ENCODE data around the gene ATP5F1D. TPM values are rescaled to one million over a fixed set of nuclear protein-coding genes. Genes with fewer than 3 reads are reported as not detected.
A peak's percentile ranks its signal among the peaks of the same experiment; 100 is the strongest.

The ATP5F1D gene
- total RNA-seq, 1 experiment from 2014 or later: 179 TPM

GRCh38 chr19:1254530-1255185 lies 13.1 kb downstream of the ATP5F1D start:
- Histone ChIP-seq H3K56ac (ENCODE audit: insufficient read length, low read depth, low read length) (no peak overlapping the region), H3K27me3 (ENCODE audit: insufficient read depth, low read length) (no peaks in the 10 kb centered on the region), H3K23me2 (ENCODE audit: insufficient read length, low read depth, low read length, poor library complexity, severe bottlenecking) (peaks cover 12% of the 10 kb centered on the region), H3K4me1 (ENCODE audit: insufficient read depth, low read length) (no peaks in the 10 kb centered on the region; the same call in 1 of the 2 replicates), H4K5ac (ENCODE audit: insufficient read length, low read depth, low read length) (no peak overlapping the region), H3K9ac (ENCODE audit: extremely low read depth, insufficient read length, low read length) (no peak overlapping the region), H3K4me2 (ENCODE audit: insufficient read depth, insufficient read length, low read length) (no peak overlapping the region), H2AFZ (ENCODE audit: low read length) (no peak overlapping the region), H3K9me3 (ENCODE audit: control insufficient read depth, low read depth, low read length) (no peaks in the 10 kb centered on the region), H3T11ph (ENCODE audit: low read length) (no peak overlapping the region), H3K14ac (ENCODE audit: insufficient read depth, low read length) (no peak overlapping the region), H4K91ac (ENCODE audit: insufficient read length, low read depth, low read length) (no peak overlapping the region), H3K79me1 (ENCODE audit: insufficient read depth, low read depth, low read length, poor library complexity, severe bottlenecking) (no peaks in the 10 kb centered on the region), H2BK120ac (ENCODE audit: low read depth, low read length, poor library complexity, severe bottlenecking) (no peak overlapping the region), H3K18ac (ENCODE audit: insufficient read length, low read depth, low read length) (no peak overlapping the region), H3K23ac (ENCODE audit: insufficient read length, low read depth, low read length) (no peak overlapping the region), H2BK5ac (ENCODE audit: insufficient read length, low read length) (no peak overlapping the region), H4K20me1 (ENCODE audit: control insufficient read depth, insufficient read depth, insufficient read length) (no peaks in the 10 kb centered on the region), H3K4ac (ENCODE audit: low read depth, low read length) (no peak overlapping the region), H3K27ac (ENCODE audit: insufficient read length, low read depth, low read length) (no peak overlapping the region), H2BK15ac (ENCODE audit: low read depth, low read length) (no peak overlapping the region), H2BK20ac (ENCODE audit: low read depth, low read length, poor library complexity, severe bottlenecking) (no peak overlapping the region), H4K8ac (replicated peaks; ENCODE audit: insufficient read length, low read depth, low read length) (no peak overlapping the region), H2BK12ac (ENCODE audit: insufficient read length, low read depth, low read length) (no peak overlapping the region), H2AK5ac (ENCODE audit: insufficient read length, low read length) (no peak overlapping the region), H3K79me2 (ENCODE audit: insufficient read depth, low read length) (peaks cover 11% of the 10 kb centered on the region; the same call in 1 of the 2 replicates)
- no peak for DNase-seq
- Mint-ChIP-seq H3K36me3 (ENCODE audit: insufficient read depth in 1 of 3, low read depth in 3 of 3) (peaks cover 25 to 68% (median 55%) of the 10 kb centered on the region in 3 experiments; a peak in 6 of 7 replicates), H3K9me3 (no peaks in the 10 kb centered on the region; a peak in 1 of 5 replicates), H3K4me1 (peaks cover 22 to 40% of the 10 kb centered on the region in 2 experiments), H3K4me3 (peak overlapping the region in 1 of 2 experiments; percentile 62; a peak in 2 of 5 replicates), H3K27me3 (ENCODE audit: low read depth) (no peaks in the 10 kb centered on the region), H3K27ac (peak overlapping the region; percentile 44 to 89 (median 70); a peak in 4 of 7 replicates)
- TF ChIP-seq CTCF (conservative IDR thresholded peaks at IDR 0.05): no peak
- no CpG with 5 or more reads among the region's 20 CpGs for WGBS (ENCODE audit: extremely low coverage, insufficient read length, low lambda C conversion rate)

Measured in H9 (cell line).